Ishikawa (cell line): Measurements from ENCODE around the gene CSF3R.

Experiments
- CEBPB ChIP-seq: IDR thresholded peaks from 2 replicates; pipeline ENCODE4 v1.6.1; 2012
- CREB1 ChIP-seq: IDR thresholded peaks from 2 replicates; pipeline ENCODE4 v1.6.1; 2012; ENCODE audit warnings: low read depth
- EGR1 ChIP-seq: IDR thresholded peaks from 2 replicates; pipeline ENCODE4 v1.6.1; 2012
- EP300 ChIP-seq: IDR thresholded peaks from 2 replicates; pipeline ENCODE4 v1.6.1; 2012; ENCODE audit warnings: borderline replicate concordance
- FOXM1 ChIP-seq: IDR thresholded peaks from 2 replicates; pipeline ENCODE4 v1.6.1; 2012; ENCODE audit warnings: low read depth, borderline replicate concordance
- MAX ChIP-seq: IDR thresholded peaks from 2 replicates; pipeline ENCODE4 v1.6.1; 2012
- NFIC ChIP-seq: IDR thresholded peaks from 2 replicates; pipeline ENCODE4 v1.6.1; 2012
- RAD21 ChIP-seq: IDR thresholded peaks from 2 replicates; pipeline ENCODE4 v1.6.1; 2012; ENCODE audit warnings: low read depth
- REST ChIP-seq: IDR thresholded peaks from 2 replicates; pipeline ENCODE4 v1.6.1; 2012; ENCODE audit warnings: low read depth, mild to moderate bottlenecking
- TAF1 ChIP-seq: IDR thresholded peaks from 2 replicates; pipeline ENCODE4 v1.6.1; 2012; ENCODE audit warnings: low read depth, mild to moderate bottlenecking
- TCF12 ChIP-seq: IDR thresholded peaks from 2 replicates; pipeline ENCODE4 v1.6.1; 2012; ENCODE audit warnings: low read depth
- TEAD4 ChIP-seq: IDR thresholded peaks from 2 replicates; pipeline ENCODE4 v1.6.1; 2012
- USF1 ChIP-seq: IDR thresholded peaks from 2 replicates; pipeline ENCODE4 v1.6.1; 2012
- YY1 ChIP-seq: IDR thresholded peaks from 2 replicates; pipeline ENCODE4 v1.6.1; 2012; ENCODE audit warnings: low read depth
- ZBTB7A ChIP-seq: IDR thresholded peaks from 2 replicates; pipeline ENCODE4 v1.6.1; 2012; ENCODE audit warnings: low read depth

CSF3R gene

GRCh38 chr1:36514501-36514900 lies 31.8 kb upstream of the CSF3R start:
- no peak for TF ChIP-seq EGR1
- TF ChIP-seq MAX, result no peak
- no peak for TF ChIP-seq EP300
- TF ChIP-seq YY1, result no peak
- no peak for TF ChIP-seq TAF1
- no peak for TF ChIP-seq USF1
- no peak for TF ChIP-seq CEBPB
- TF ChIP-seq CREB1, result no peak
- no peak for TF ChIP-seq TEAD4
- TF ChIP-seq RAD21, result no peak
- no peak for TF ChIP-seq TCF12
- TF ChIP-seq REST, result no peak

GRCh38 chr1:36513676-36514473 lies 31.2 kb upstream of the CSF3R start:
- no peak for TF ChIP-seq CREB1
- no peak for TF ChIP-seq YY1
- no peak for TF ChIP-seq RAD21
- no peak for TF ChIP-seq MAX
- TF ChIP-seq ZBTB7A, result no peak
- no peak for TF ChIP-seq TEAD4
- no peak for TF ChIP-seq FOXM1

GRCh38 chr1:36512842-36513241 lies 30.1 kb upstream of the CSF3R start:
- TF ChIP-seq YY1, result no peak
- no peak for TF ChIP-seq NFIC
- TF ChIP-seq FOXM1, result no peak
- no peak for TF ChIP-seq EP300
- no peak for TF ChIP-seq TEAD4
- no peak for TF ChIP-seq TCF12
- TF ChIP-seq REST, result no peak
- TF ChIP-seq TAF1, result no peak

GRCh38 chr1:36511804-36512798 lies 29.4 kb upstream of the CSF3R start:
- no peak for TF ChIP-seq EGR1
- TF ChIP-seq CREB1, result no peak
- TF ChIP-seq TAF1, result no peak
- TF ChIP-seq TEAD4, result no peak
- no peak for TF ChIP-seq NFIC
- TF ChIP-seq ZBTB7A, result no peak
- TF ChIP-seq YY1, result no peak
- no peak for TF ChIP-seq FOXM1
- no peak for TF ChIP-seq TCF12
- TF ChIP-seq USF1, result no peak
- TF ChIP-seq EP300, result no peak
- no peak for TF ChIP-seq REST
- no peak for TF ChIP-seq RAD21
- no peak for TF ChIP-seq MAX
- no peak for TF ChIP-seq CEBPB
